Adrenal gland (tissue), 12 donors: ENCODE measurements around the gene TMCC2. TPM values are rescaled to one million over a fixed set of nuclear protein-coding genes. Genes with fewer than 3 reads are reported as not detected.
A peak's percentile ranks its signal among the peaks of the same experiment; 100 is the strongest.

ENCODE experiments used
- DNase-seq, 7 donors: peaks; one replicate each; pipeline ENCODE4 v3.0.0-alpha.2; 2019 to 2020
- H3K27ac ChIP-seq, 5 donors: fragments of 200-600 bp; sonication (generic) in 4 of 5; 1 replicate in 3 of 5; 2 replicates in 2 of 5; pipeline versions ENCODE4 v1.5.1 to v1.8.0; 2016 to 2020; ENCODE audit warnings: mild to moderate bottlenecking in 1 of 5
- H3K27me3 ChIP-seq: fragments of 200-600 bp; 2 replicates; pipeline ENCODE4 v1.8.0; 2021
- H3K36me3 ChIP-seq, 2 donors: fragments of 200-600 bp; replicated peaks in 1 of 2; 1 replicate in 1 of 2; 2 replicates in 1 of 2; pipeline versions ENCODE4 v1.5.1 to v1.8.0; 2018 to 2022
- H3K4me1 ChIP-seq, 2 donors: fragments of 200-600 bp; replicated peaks in 1 of 2; 1 replicate in 1 of 2; 2 replicates in 1 of 2; pipeline versions ENCODE4 v1.5.1 to v1.8.0; 2018 to 2021
- H3K4me3 ChIP-seq, 4 donors: fragments of 200-600 bp; sonication (generic) in 3 of 4; one replicate each; pipeline ENCODE4 v1.5.1; 2016 to 2018
- H3K9me3 ChIP-seq, 3 donors: fragments of 200-600 bp; sonication (generic) in 1 of 3; replicated peaks in 1 of 3; 1 replicate in 2 of 3; 2 replicates in 1 of 3; pipeline versions ENCODE4 v1.5.1 to v1.8.0; 2016 to 2021
- CTCF ChIP-seq, 6 experiments: fragments of 450-650 bp in 4 of 6; fragments of 200-600 bp in 2 of 6; sonication (generic) in 1 of 6; IDR thresholded peaks; 1 replicate in 5 of 6; 2 replicates in 1 of 6; pipeline versions ENCODE4 v1.5.1 to v1.8.0; 2016 to 2021; ENCODE audit warnings: antibody characterized with exemption in 6 of 6, mild to moderate bottlenecking in 2 of 6, moderate library complexity in 1 of 6
- POLR2A ChIP-seq, 2 donors: fragments of 450-650 bp; IDR thresholded peaks; one replicate each; pipeline ENCODE4 v1.6.1; 2017; ENCODE audit warnings: antibody characterized with exemption in 2 of 2, mild to moderate bottlenecking in 2 of 2, moderate library complexity in 1 of 2
- WGBS, 4 donors: extraction: QIAGEN DNeasy Blood & Tissue Kit in 2 of 4; methylation state at CpG; one replicate each; pipeline versions ENCODE4 v1.1.5 to v1.1.7; 2013 to 2017; 5-methylcytosine and 5-hydroxymethylcytosine counted together
- intact Hi-C, 2 donors: fragments of 100-400 bp; cut with DNase I; formaldehyde crosslinking; loops; one replicate each; pipeline versions ENCODE4 v1.14.1 to v1.15.0; 2022 to 2023
- polyA plus RNA-seq, 3 donors: library from polyadenylated mRNA; stranded (reverse); fragments of 200-250 nt in 2 of 3; fragments of 350-450 nt in 1 of 3; fragmentation: Illumina TruSeq in 1 of 3; extraction: RNeasy Lipid Tissue Mini Kit (QIAGEN cat#74804) in 1 of 3; gene quantifications; one replicate each; pipeline ENCODE4 v1.2.3, GENCODE V29; 2013 to 2014
- total RNA-seq, 9 donors: library from RNA; depleted of rRNA in 4 of 9; stranded (reverse); fragments of >200 nt in 4 of 9; fragments of 120-200 nt in 1 of 9; fragmentation: NEBNext Ultra II Directional in 1 of 9; extraction: Animal tissue kit (Norgen Biotek cat#: 25700) in 1 of 9; gene quantifications; one replicate each; pipeline versions ENCODE4 v1.1.0 to v1.2.4, GENCODE V29; 2013 to 2023
- donor health status: healthy with polysubstance abuse.
- donor health status: Bipolar disorder and iron deficiency.
- donor health status: DM: yes; HTN: yes; CAD: no.
- donor health status: DM: no; HTN: no; CAD: no.
- donor health status: DM: no; HTN: no; CAD: no.
- donor health status: DM: yes; HTN: yes; CAD: no.

Gene TMCC2
- total and polyA plus RNA-seq, 12 donors = 2.3 to 33.2 (median 7.5) TPM

GRCh38 chr1:205315008-205315618 lies 87.4 kb downstream of the TMCC2 start:
- H3K9me3 ChIP-seq = no peaks in the 10 kb centered on the region
- intact Hi-C loops = no loop called here
- TF ChIP-seq CTCF (IDR thresholded peaks at IDR 0.05) (no peak), POLR2A (IDR thresholded peaks at IDR 0.05) (no peak)
- peaks cover 49 to 82% of the 10 kb centered on the region in 2 donors for H3K4me1 ChIP-seq
- H3K27ac ChIP-seq = peak overlapping the region in 2 of 5 donors; percentile 27 to 76
- peaks cover 0 to 15% of the 10 kb centered on the region in 2 donors for H3K36me3 ChIP-seq
- H3K27me3 ChIP-seq = no peaks in the 10 kb centered on the region
- no peak for DNase-seq
- no peak overlapping the region for H3K4me3 ChIP-seq
- WGBS, 4 donors = 75 to 82% (median 81%) methylated on average over 4 to 5 of the region's 5 CpGs

GRCh38 chr1:205316161-205316566 lies 88.4 kb downstream of the TMCC2 start:
- Histone ChIP-seq H3K4me1 (peaks cover 49 to 87% of the 10 kb centered on the region in 2 donors), H3K36me3 (peaks cover 0 to 4% of the 10 kb centered on the region in 2 donors), H3K4me3 (no peak overlapping the region), H3K27me3 (no peaks in the 10 kb centered on the region), H3K27ac (peak overlapping the region in 3 of 5 donors; percentile 24 to 76 (median 65)), H3K9me3 (no peaks in the 10 kb centered on the region)
- 19 to 34% (median 31%) methylated on average over 2 of the region's 2 CpGs for WGBS, 4 donors
- TF ChIP-seq CTCF (IDR thresholded peaks at IDR 0.05) = no peak
- TF ChIP-seq POLR2A (IDR thresholded peaks at IDR 0.05) = no peak
- intact Hi-C loops = no loop called here
- DNase-seq = peak in 1 of 7 donors; percentile 36

- H3K27ac ChIP-seq = peak overlapping the region in 4 of 5 donors; percentile 13 to 85 (median 70)
Measured at GRCh38 chr1:205317311-205317917, 89.7 kb downstream of the TMCC2 start.

More at GRCh38 chr1:205317311-205317917, 89.7 kb downstream of the TMCC2 start:
- DNase-seq = peak; percentile 84 to 96 (median 93)
- H3K4me3 ChIP-seq = peak overlapping the region in 1 of 4 donors; percentile 4
- WGBS, 4 donors = 19 to 35% (median 27%) methylated on average over 3 to 7 of the region's 7 CpGs
- TF ChIP-seq CTCF (IDR thresholded peaks at IDR 0.05) (no peak), POLR2A (IDR thresholded peaks at IDR 0.05) (no peak)
- no peaks in the 10 kb centered on the region for H3K9me3 ChIP-seq
- intact Hi-C loops = no loop called here
- no peaks in the 10 kb centered on the region for H3K36me3 ChIP-seq
- H3K27me3 ChIP-seq = no peaks in the 10 kb centered on the region
- H3K4me1 ChIP-seq = peaks cover 49 to 85% of the 10 kb centered on the region in 2 donors
